ENCODE results near the gene PER1. TPM values are rescaled to one million over a fixed set of nuclear protein-coding genes. Genes with fewer than 3 reads are reported as not detected.

Gene PER1
- total and polyA plus RNA-seq, 9 of the 15 experiments (the other 6 are each of a cell fraction or from before 2014, with no cell fraction given), result 0.13 to 26.0 (median 3.4) TPM

DNA sequence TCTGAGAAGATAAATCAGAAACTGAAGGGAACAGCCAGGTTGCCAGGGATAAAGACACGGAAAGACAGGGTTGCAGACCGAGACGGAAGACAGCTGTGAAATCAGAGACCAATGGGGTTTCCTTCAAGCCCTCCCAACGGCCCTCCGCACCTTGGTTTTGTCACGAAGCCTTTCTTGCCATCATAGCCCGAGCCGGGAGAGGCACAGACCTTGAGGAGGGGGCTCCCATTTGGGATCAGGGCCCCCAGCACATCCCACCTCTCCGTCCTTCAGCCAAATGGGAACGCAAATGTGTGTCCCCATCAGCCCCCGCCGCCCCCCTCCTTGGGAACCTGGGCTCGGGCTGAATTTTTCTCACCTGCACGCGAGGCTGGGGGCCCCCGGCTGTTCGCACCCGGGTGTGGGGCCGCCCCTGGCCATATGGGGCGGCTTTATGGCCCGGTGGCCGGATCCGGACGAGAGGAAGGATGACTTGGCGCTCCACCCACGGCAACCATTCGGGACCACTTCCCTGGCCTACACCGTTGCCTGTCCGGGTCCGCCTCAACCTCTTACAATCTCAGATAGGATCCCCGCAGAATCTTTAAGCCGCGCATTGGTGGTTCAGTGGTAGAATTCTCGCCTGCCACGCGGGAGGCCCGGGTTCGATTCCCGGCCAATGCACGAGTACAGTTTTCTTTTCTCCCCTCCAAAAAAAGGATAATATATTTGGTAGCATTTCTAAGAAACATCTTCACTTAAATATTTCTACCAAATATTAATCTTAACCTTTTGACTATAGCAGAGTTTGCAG lies 26.9 kb downstream of the PER1 start (continued):
- TF ChIP-seq ATF1 (CRISPR knock-in tag; IDR thresholded peaks at IDR 0.05) (no peak), ATF1 (tag; IDR thresholded peaks at IDR 0.05) (0 out of 2 replicates have a peak, but pooled peaks have one; percentile 15), TRIM24 (IDR thresholded peaks at IDR 0.05) (no peak), MAZ (CRISPR knock-in tag; conservative IDR thresholded peaks at IDR 0.05 in 1 of 2, IDR thresholded peaks at IDR 0.05 in 1 of 2) (peak; percentile 40 to 46; a peak in 2 of 4 replicates), PHF21A (IDR thresholded peaks at IDR 0.05; ENCODE audit: borderline replicate concordance, low read depth) (0 out of 2 replicates have a peak, but pooled peaks have one; percentile 8), CBFA2T3 (IDR thresholded peaks at IDR 0.05) (no peak), BRD9 (IDR thresholded peaks at IDR 0.05; ENCODE audit: low read depth, partially characterized antibody) (peak; percentile 50), MYC (IDR thresholded peaks at IDR 0.05; ENCODE audit: low read depth, low read length) (peak; percentile 24; the same call in 1 of the 2 replicates), MYC (CRISPR knock-in tag; IDR thresholded peaks at IDR 0.05; ENCODE audit: borderline replicate concordance, low read depth) (no peak), TBL1XR1 (IDR thresholded peaks at IDR 0.05; ENCODE audit: low read length in 2 of 2) (peak in 1 of 2 experiments; percentile 82; a peak in 2 of 4 replicates), POLR2H (tag; IDR thresholded peaks at IDR 0.05; ENCODE audit: low read depth) (peak; percentile 99), L3MBTL2 (IDR thresholded peaks at IDR 0.05) (peak; percentile 49), RCOR1 (IDR thresholded peaks at IDR 0.05; ENCODE audit: borderline replicate concordance in 1 of 2, low read depth in 2 of 2, low read length in 2 of 2) (peak in 1 of 2 experiments; percentile 40; a peak in 1 of 4 replicates), POLR2G (IDR thresholded peaks at IDR 0.05; ENCODE audit: low read depth, low read length) (peak; percentile 72), ELF2 (CRISPR knock-in tag; IDR thresholded peaks at IDR 0.05) (0 out of 2 replicates have a peak, but pooled peaks have one; percentile 33), POLR2AphosphoS2 (IDR thresholded peaks at IDR 0.05; ENCODE audit: low read length) (peak; percentile 75; the same call in 1 of the 2 replicates), FOXJ3 (CRISPR knock-in tag; IDR thresholded peaks at IDR 0.05) (no peak)
- TF ChIP-seq, protein P1, sequence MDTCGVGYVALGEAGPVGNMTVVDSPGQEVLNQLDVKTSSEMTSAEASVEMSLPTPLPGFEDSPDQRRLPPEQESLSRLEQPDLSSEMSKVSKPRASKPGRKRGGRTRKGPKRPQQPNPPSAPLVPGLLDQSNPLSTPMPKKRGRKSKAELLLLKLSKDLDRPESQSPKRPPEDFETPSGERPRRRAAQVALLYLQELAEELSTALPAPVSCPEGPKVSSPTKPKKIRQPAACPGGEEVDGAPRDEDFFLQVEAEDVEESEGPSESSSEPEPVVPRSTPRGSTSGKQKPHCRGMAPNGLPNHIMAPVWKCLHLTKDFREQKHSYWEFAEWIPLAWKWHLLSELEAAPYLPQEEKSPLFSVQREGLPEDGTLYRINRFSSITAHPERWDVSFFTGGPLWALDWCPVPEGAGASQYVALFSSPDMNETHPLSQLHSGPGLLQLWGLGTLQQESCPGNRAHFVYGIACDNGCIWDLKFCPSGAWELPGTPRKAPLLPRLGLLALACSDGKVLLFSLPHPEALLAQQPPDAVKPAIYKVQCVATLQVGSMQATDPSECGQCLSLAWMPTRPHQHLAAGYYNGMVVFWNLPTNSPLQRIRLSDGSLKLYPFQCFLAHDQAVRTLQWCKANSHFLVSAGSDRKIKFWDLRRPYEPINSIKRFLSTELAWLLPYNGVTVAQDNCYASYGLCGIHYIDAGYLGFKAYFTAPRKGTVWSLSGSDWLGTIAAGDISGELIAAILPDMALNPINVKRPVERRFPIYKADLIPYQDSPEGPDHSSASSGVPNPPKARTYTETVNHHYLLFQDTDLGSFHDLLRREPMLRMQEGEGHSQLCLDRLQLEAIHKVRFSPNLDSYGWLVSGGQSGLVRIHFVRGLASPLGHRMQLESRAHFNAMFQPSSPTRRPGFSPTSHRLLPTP (IDR thresholded peaks at IDR 0.05; ENCODE audit: borderline replicate concordance, extremely low read depth, insufficient read length), result peak; percentile 85
- TF ChIP-seq, protein P2, sequence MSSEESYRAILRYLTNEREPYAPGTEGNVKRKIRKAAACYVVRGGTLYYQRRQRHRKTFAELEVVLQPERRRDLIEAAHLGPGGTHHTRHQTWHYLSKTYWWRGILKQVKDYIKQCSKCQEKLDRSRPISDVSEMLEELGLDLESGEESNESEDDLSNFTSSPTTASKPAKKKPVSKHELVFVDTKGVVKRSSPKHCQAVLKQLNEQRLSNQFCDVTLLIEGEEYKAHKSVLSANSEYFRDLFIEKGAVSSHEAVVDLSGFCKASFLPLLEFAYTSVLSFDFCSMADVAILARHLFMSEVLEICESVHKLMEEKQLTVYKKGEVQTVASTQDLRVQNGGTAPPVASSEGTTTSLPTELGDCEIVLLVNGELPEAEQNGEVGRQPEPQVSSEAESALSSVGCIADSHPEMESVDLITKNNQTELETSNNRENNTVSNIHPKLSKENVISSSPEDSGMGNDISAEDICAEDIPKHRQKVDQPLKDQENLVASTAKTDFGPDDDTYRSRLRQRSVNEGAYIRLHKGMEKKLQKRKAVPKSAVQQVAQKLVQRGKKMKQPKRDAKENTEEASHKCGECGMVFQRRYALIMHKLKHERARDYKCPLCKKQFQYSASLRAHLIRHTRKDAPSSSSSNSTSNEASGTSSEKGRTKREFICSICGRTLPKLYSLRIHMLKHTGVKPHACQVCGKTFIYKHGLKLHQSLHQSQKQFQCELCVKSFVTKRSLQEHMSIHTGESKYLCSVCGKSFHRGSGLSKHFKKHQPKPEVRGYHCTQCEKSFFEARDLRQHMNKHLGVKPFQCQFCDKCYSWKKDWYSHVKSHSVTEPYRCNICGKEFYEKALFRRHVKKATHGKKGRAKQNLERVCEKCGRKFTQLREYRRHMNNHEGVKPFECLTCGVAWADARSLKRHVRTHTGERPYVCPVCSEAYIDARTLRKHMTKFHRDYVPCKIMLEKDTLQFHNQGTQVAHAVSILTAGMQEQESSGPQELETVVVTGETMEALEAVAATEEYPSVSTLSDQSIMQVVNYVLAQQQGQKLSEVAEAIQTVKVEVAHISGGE (CRISPR knock-in tag; IDR thresholded peaks at IDR 0.05), result peak in 2 of 3 experiments; percentile 58 to 60; a peak in 3 of 6 replicates
- TF ChIP-seq, protein P3, sequence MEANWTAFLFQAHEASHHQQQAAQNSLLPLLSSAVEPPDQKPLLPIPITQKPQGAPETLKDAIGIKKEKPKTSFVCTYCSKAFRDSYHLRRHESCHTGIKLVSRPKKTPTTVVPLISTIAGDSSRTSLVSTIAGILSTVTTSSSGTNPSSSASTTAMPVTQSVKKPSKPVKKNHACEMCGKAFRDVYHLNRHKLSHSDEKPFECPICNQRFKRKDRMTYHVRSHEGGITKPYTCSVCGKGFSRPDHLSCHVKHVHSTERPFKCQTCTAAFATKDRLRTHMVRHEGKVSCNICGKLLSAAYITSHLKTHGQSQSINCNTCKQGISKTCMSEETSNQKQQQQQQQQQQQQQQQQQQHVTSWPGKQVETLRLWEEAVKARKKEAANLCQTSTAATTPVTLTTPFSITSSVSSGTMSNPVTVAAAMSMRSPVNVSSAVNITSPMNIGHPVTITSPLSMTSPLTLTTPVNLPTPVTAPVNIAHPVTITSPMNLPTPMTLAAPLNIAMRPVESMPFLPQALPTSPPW (CRISPR knock-in tag; IDR thresholded peaks at IDR 0.05), result peak; percentile 54

Measured in K562 (cell line).